Measurements from ENCODE around the gene GXYLT2.
"Not testable (repeated sequence)": the region's sequence is repeated elsewhere in the genome, so short reads cannot be mapped to it uniquely, and the experiment has no call there.

Gene GXYLT2

DNA sequence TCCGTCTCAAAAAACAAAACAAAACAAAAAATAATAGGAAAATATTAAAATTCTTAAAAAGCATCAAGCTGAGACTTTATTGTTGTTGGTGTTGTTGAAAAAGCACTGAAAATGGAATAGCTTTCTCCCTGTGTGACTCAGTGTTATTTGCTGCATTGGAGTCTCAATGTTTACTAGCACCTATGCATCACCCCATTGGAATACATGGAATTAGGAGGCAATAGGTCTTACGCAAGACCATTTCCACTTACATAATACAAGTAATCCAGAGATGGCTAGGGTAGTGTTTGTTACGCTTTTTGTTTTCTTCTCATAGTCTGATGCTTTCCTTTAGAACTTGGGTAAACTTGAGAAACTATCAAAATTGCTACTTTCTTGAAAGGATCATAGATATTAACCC is 15.2 kb downstream of the GXYLT2 start:
- ATAC-seq (ENCODE audit: low read depth) = no peak
- H3K4me1 Mint-ChIP-seq = no peaks in the 10 kb centered on the region
- no peak overlapping the region for H3K4me3 Mint-ChIP-seq
- peaks cover 3% of the 10 kb centered on the region for H3K27me3 Mint-ChIP-seq
- H3K9me3 Mint-ChIP-seq = peaks cover 1% of the 10 kb centered on the region
- no peak overlapping the region for H3K27ac Mint-ChIP-seq
- no peak for DNase-seq (ENCODE audit: low spot score in 2 of 2)
- no peaks in the 10 kb centered on the region for H3K36me3 Mint-ChIP-seq

DNA sequence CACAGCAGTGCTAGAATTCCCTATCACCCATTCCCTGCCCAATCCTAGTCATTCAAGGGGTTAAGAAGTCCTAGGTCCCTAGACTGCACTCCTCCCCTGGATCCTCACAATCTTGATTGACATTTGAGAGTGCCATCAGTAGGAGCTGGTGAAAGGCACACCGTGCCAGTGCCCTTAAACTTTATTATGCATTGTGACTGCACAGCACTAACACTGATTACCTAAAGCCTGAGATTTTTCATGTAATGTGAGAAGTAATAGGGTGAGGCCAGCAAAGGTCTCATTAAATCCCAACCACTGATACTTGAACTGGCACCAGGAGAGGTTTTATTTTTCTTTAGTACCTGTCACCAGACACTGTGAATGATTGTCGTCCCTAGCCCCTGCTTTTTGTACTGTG is 16.3 kb downstream of the GXYLT2 start:
- Mint-ChIP-seq H3K9me3 (peaks cover 1% of the 10 kb centered on the region), H3K36me3 (no peaks in the 10 kb centered on the region)

DNA sequence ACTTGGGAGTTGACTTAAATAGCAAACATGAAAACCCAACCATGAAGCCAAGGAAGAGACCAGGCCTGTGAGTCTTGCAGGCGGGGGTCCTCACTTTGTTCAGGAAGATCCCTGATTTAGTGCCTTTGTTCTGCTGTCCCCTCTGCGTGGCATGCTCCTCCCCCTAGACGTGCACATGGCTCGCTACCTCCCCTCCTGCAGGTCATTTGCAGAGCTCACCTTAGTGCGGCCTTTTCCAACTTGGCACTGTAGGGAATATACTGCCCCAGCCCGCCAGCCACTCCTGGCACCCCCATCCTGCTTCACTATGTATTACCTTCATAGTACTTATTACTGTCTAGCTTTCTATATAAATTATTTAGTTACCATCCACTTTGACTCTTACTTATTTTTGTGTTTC is 18.3 kb downstream of the GXYLT2 start:
- no peak for DNase-seq (ENCODE audit: low spot score in 2 of 2)
- ATAC-seq (ENCODE audit: low read depth) = no peak
- Mint-ChIP-seq H3K36me3 (no peaks in the 10 kb centered on the region), H3K4me3 (no peak overlapping the region), H3K4me1 (no peaks in the 10 kb centered on the region), H3K27ac (no peak overlapping the region), H3K27me3 (peaks cover 3% of the 10 kb centered on the region), H3K9me3 (peaks cover 1% of the 10 kb centered on the region)

More for the DNA sequence above, 16.3 kb downstream of the GXYLT2 start:
- Mint-ChIP-seq H3K27me3 (peaks cover 3% of the 10 kb centered on the region), H3K27ac (no peak overlapping the region), H3K4me3 (no peak overlapping the region), H3K4me1 (no peaks in the 10 kb centered on the region)
- ATAC-seq (ENCODE audit: low read depth) (no peak), DNase-seq (ENCODE audit: low spot score in 2 of 2) (no peak)

DNA sequence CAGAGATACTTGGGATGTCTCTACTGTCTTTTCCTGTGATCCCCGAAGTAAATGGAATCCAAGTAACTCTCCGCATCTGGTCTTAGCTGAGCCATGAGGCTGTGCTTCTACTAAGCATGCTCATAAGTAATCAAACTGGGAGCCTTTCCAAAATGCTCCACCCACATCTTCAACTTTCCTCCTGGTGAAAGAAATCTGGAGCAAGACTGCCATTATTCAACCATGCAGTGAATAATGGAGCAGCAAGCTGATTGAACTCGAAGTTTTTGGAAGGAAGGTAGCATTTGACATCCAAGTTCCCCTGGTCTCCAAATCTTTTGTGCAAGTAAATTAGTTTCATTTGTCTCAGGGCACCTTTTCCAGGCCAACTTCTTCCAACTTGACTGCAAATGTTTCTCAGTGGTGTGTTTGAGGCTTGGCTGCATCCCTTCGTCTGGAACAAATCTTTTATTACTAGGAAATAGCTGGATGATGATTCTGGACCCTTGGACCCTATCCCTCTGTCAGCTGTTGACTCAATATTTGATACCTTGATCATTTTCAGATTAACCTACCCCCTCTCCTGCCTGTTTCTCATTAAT is 19.4 kb downstream of the GXYLT2 start:
- no peaks in the 10 kb centered on the region for H3K9me3 Mint-ChIP-seq
- no peak for DNase-seq (ENCODE audit: low spot score in 2 of 2)
- H3K4me1 Mint-ChIP-seq = no peaks in the 10 kb centered on the region
- no peaks in the 10 kb centered on the region for H3K36me3 Mint-ChIP-seq
- no peak overlapping the region for H3K27ac Mint-ChIP-seq
- H3K27me3 Mint-ChIP-seq = peaks cover 2% of the 10 kb centered on the region
- no peak for ATAC-seq (ENCODE audit: low read depth)
- H3K4me3 Mint-ChIP-seq = no peak overlapping the region

DNA sequence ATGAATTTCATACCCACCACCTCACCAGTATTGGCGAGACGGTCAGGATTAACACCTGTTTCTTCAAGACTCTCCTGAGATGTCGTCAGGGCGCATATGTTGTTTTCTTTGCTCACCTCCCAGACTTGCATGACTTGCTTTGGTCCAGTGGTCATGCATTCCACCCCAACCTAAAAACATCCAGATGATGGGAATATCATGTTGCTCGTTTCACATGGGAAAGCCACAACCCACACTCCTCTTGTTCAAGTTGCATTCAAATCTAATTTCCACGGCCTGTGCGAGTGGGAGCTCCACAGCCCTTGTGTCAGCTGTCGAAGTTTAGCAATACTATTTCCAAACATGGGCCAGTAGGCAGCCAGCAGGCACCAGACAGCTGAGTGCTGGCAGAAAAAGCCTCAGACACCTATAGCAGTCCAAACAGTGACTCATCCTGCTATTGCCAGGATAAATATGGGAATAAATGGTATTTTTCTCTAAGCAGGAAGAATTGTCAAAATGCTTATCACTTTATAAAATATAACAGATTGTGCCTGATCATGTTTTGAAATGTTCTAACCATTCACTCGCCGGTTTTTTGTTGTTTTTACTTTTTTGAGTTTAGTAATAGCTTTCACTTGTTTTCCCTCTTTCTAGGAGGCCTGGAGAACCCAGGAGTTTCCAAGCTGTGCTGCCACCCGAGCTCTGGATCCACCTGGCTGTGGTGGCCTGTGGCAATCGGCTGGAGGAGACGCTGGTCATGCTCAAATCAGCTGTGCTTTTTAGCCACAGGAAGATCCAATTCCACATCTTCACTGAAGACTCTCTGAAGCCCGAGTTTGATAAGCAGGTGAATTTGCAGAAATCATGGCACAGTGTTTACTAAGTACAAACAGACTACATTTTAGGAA is 20.1 kb downstream of the GXYLT2 start:
- DNase-seq (ENCODE audit: low spot score in 2 of 2) (no peak), ATAC-seq (ENCODE audit: low read depth) (no peak)
- Mint-ChIP-seq H3K4me1 (no peaks in the 10 kb centered on the region), H3K27me3 (peaks cover 2% of the 10 kb centered on the region), H3K27ac (no peak overlapping the region), H3K9me3 (no peaks in the 10 kb centered on the region), H3K36me3 (no peaks in the 10 kb centered on the region), H3K4me3 (no peak overlapping the region)

DNA sequence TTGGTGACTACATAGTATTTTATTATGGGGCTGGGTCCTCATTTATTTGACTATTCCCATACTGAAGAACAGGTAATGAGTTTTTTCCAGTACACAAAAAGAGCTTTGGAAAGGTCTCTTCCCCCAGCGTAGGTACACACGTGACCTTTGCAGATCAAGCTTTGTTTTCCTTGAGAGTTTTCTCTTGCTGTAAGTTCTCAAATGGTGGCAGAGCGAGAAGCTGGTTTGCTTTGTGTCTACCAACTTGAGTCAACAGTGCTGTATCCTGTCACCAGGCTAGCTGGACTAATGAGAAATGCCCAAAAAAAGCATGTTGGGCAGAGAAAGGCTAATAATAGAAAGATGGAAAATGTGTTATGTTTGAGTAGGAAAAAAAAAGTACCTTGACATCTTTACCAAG is 21.7 kb downstream of the GXYLT2 start:
- Mint-ChIP-seq H3K27me3 (no peaks in the 10 kb centered on the region), H3K27ac (no peak overlapping the region), H3K4me3 (no peak overlapping the region), H3K9me3 (no peaks in the 10 kb centered on the region), H3K36me3 (no peaks in the 10 kb centered on the region), H3K4me1 (no peaks in the 10 kb centered on the region)
- DNase-seq (ENCODE audit: low spot score in 2 of 2) (no peak), ATAC-seq (ENCODE audit: low read depth) (no peak)

DNA sequence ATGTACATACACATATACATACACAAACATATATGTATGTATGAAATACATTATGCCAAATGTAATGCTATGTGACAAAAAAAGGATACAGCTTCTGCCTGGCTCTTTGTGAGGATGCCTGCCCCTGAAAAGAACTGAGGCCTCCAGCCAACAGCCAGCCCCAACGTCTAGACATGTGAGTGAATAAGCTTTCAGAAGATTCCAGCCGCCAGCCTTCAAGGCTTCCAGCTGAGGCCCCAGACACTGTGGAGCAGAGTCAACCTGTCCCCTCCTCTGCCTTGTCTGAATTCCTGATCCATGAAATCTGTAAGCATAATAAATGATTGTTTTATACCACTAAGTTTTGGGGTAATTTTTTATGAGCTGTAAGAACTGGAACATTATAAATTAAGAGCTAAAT is 24.7 kb downstream of the GXYLT2 start:
- ATAC-seq (ENCODE audit: low read depth) (no peak), DNase-seq (ENCODE audit: low spot score in 2 of 2) (no peak)
- H3K4me1 Mint-ChIP-seq = no peaks in the 10 kb centered on the region
- no peak overlapping the region for H3K27ac Mint-ChIP-seq
- H3K36me3 Mint-ChIP-seq = no peaks in the 10 kb centered on the region
- H3K9me3 Mint-ChIP-seq = no peaks in the 10 kb centered on the region
- peaks cover 4% of the 10 kb centered on the region for H3K27me3 Mint-ChIP-seq
- H3K4me3 Mint-ChIP-seq = no peak overlapping the region

DNA sequence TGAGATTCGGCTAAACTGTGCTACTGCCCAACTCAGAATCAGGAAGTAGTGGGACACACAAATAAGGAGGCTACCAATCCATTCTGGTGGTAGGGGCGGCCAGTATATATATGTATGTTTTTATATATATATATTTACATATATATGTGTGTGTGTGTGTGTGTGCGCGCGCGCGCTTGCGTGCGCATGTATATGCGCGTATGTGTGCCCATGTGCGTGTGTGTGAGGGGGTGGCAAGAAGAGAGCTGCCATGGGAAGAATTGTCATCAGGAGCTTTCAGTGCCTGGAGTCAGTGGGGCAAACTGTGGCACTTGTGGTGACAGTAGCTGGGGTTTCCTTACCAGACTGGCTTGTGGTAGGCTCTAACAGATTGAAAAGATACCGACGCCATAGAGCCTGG is 26.5 kb downstream of the GXYLT2 start:
- H3K4me1 Mint-ChIP-seq = no peaks in the 10 kb centered on the region
- DNase-seq (ENCODE audit: low spot score in 2 of 2) = no peak
- no peak for ATAC-seq (ENCODE audit: low read depth)
- no peak overlapping the region for H3K27ac Mint-ChIP-seq
- H3K27me3 Mint-ChIP-seq = peaks cover 6% of the 10 kb centered on the region
- no peaks in the 10 kb centered on the region for H3K9me3 Mint-ChIP-seq
- no peaks in the 10 kb centered on the region for H3K36me3 Mint-ChIP-seq
- H3K4me3 Mint-ChIP-seq = no peak overlapping the region

DNA sequence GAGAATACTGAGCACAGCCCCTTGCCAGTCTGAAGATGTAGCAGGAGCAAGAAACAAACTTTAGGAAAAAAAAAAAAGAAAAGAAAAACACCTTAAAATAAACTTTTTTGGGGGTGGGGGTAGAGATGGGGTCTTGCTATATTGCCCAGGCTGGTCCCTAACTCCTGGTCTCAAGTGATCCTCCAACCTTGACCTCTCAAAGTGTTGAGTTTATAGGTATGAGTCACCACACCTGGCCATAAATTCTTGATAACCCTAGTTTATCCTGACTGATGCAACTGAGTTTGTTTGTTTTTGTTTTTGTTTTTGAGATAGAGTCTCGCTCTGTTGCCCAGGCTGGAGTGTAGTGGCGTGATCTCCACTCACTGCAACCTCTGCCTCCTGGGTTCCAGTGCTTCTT is 28.4 kb downstream of the GXYLT2 start:
- Mint-ChIP-seq H3K4me1 (no peaks in the 10 kb centered on the region), H3K9me3 (no peaks in the 10 kb centered on the region), H3K36me3 (no peaks in the 10 kb centered on the region), H3K27ac (no peak overlapping the region), H3K4me3 (no peak overlapping the region), H3K27me3 (peaks cover 7% of the 10 kb centered on the region)
- no peak for DNase-seq (ENCODE audit: low spot score in 2 of 2)
- ATAC-seq (ENCODE audit: low read depth) = no peak

DNA sequence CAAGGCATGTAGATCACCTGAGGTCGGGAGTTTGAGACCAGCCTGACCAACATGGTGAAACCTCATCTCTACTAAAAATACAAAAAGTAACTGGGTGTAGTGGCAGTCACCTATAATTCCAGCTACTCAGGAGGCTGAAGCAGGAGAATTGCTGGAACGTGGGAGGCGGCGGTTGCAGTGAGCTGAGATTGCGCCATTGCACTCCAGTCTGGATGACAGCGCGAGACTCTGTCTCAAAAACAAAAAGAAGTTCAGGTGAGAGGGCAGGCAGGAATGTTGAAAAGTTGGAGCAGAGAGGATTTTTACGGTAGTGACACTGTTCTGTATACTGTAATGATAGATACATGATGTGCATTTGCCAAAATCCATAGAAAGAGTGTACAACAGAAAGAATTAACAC is 31.7 kb downstream of the GXYLT2 start:
- H3K4me3 Mint-ChIP-seq = no peak overlapping the region
- DNase-seq (ENCODE audit: low spot score in 2 of 2) (no peak), ATAC-seq (ENCODE audit: low read depth) (no peak)
- no peaks in the 10 kb centered on the region for H3K36me3 Mint-ChIP-seq
- H3K4me1 Mint-ChIP-seq = no peaks in the 10 kb centered on the region
- peaks cover 2% of the 10 kb centered on the region for H3K9me3 Mint-ChIP-seq
- peaks cover 11% of the 10 kb centered on the region for H3K27me3 Mint-ChIP-seq
- H3K27ac Mint-ChIP-seq = no peak overlapping the region

DNA sequence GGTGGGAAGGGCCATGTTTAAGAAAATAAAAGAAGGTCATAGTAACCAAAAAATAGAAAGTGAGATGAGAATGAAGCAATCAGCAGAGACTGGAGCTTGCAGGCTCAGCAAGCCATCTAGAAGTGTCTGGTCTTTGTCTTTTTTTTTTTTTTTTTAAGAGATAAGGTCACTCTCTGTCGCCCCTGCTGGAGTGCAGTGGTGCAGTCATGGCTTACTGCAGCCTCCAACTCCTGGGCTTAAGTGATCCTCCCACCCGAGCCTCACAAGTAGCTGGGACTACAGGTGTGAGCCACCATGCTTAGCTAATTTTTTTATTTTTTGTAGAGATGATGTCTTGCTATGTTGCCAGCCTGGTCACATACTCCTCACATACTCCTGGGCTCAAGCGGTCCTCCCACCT is 36.2 kb downstream of the GXYLT2 start:
- Mint-ChIP-seq H3K36me3 (peaks cover under 1% of the 10 kb centered on the region), H3K27me3 (peaks cover 7% of the 10 kb centered on the region), H3K4me1 (no peaks in the 10 kb centered on the region), H3K9me3 (peaks cover 6% of the 10 kb centered on the region), H3K27ac (no peak overlapping the region), H3K4me3 (no peak overlapping the region)
- DNase-seq (ENCODE audit: low spot score in 2 of 2) (no peak), ATAC-seq (ENCODE audit: low read depth) (no peak)

DNA sequence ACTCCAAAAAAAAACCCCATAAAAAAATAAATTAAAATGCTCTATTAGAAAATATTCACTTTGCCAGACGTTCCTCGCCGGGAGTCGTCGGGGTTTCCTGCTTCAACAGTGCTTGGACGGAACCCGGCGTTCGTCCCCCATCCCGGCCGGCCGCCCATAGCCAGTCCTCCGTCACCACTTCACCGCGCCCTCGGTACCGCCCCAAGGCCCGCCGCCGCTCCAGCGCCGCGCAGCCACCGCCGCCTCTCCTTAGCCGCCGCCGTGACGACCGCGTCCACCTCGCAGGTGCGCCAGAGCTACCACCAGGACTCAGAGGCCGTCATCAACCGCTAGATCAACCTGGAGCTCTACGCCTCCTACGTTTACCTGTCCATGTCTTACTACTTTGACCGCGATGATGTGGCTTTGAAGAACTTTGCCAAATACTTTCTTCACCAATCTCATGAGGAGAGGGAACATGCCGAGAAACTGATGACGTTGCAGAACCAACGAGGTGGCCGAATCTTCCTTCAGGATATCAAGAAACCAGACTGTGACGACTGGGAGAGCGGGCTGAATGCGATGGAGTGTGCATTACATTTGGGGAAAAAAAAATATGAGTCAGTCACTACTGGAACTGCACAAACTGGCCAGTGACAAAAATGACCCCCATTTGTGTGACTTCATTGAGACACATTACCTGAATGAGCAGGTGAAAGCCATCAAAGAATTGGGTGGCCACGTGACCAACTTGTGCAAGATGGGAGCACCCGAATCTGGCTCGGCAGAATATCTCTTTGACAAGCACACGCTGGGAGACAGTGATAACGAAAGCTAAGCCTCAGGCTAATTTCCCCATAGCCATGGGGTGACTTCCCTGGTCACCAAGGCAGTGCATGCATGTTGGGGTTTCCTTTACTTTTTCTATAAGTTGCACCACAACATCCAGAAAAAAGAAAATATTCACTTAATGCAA is 41.2 kb downstream of the GXYLT2 start:
- not testable (repeated sequence) for ATAC-seq (ENCODE audit: low read depth); DNase-seq (ENCODE audit: low spot score in 2 of 2); H3K36me3 Mint-ChIP-seq; H3K27ac Mint-ChIP-seq; H3K27me3 Mint-ChIP-seq; H3K9me3 Mint-ChIP-seq; H3K4me1 Mint-ChIP-seq; H3K4me3 Mint-ChIP-seq

DNA sequence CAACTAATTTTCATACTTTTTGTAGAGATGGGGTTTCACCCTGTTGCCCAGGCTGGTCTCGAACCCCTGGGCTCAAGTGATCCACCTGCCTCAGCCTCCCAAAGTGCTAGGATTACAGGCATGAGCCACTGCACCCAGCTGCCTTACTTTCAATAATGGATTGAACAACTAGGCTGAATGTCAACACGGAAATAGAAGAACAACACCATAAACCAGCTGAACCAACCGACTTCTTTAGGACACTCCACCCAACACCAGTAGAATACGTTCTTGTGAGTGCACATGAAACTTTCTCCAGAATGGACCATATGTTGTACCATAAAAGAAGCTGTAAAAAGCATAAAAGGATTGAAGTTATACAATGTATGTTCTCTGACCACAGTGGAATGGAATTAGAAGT is 42.9 kb downstream of the GXYLT2 start:
- DNase-seq (ENCODE audit: low spot score in 2 of 2) (no peak), ATAC-seq (ENCODE audit: low read depth) (no peak)
- H3K9me3 Mint-ChIP-seq = peaks cover 5% of the 10 kb centered on the region
- H3K27me3 Mint-ChIP-seq = peaks cover 6% of the 10 kb centered on the region
- H3K27ac Mint-ChIP-seq = no peak overlapping the region
- peaks cover 2% of the 10 kb centered on the region for H3K36me3 Mint-ChIP-seq
- no peak overlapping the region for H3K4me3 Mint-ChIP-seq
- no peaks in the 10 kb centered on the region for H3K4me1 Mint-ChIP-seq

DNA sequence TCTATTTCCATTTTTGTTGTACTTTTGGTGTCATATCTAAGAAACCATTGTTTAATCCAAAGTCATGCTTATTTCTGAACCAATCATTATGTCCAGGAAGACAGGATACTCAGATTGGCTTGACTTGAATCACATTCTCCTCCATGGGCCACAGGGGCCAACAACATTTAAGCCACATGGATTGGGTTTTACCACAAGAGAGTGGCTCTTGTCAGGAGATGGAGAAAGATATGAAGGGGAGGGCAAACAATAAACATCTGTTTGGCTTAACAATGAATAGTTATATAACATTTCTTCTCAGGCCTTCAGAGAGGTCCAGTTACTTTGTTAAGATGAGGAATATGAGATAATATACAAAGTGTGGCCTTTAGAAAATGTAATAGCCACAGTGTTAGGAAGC is 44.6 kb downstream of the GXYLT2 start:
- Mint-ChIP-seq H3K36me3 (peaks cover 2% of the 10 kb centered on the region), H3K9me3 (peaks cover 5% of the 10 kb centered on the region), H3K27me3 (peaks cover 7% of the 10 kb centered on the region), H3K27ac (no peak overlapping the region), H3K4me3 (no peak overlapping the region), H3K4me1 (no peaks in the 10 kb centered on the region)
- DNase-seq (ENCODE audit: low spot score in 2 of 2) = no peak
- no peak for ATAC-seq (ENCODE audit: low read depth)
